Stimulated activated CD8-positive, alpha-beta memory T cell treated with anti-CD3 and anti-CD28 coated beads, Interleukin-15, amount 100 ng/mL, for 4 hours (primary cell): Measurements from ENCODE around the gene FAAP24.
"Not testable (repeated sequence)": the region's sequence is repeated elsewhere in the genome, so short reads cannot be mapped to it uniquely, and the experiment has no call there.

Experiments
- DNase-seq, 2 donors: peaks; one replicate each; pipeline ENCODE4 v3.0.0-alpha.2; 2020; ENCODE audit warnings: low read depth in 2 of 2

FAAP24 gene

GRCh38 chr19:32998722-32999121 is 26.7 kb downstream of the FAAP24 start:
- DNase-seq: no peak

- DNase-seq: no peak
These were observed 28.5 kb downstream of the FAAP24 start for GRCh38 chr19:33000510-33000909.

GRCh38 chr19:33000910-33001309 is 28.9 kb downstream of the FAAP24 start:
- no peak for DNase-seq

GRCh38 chr19:33002126-33002865 is 30.3 kb downstream of the FAAP24 start:
- not testable (repeated sequence) for DNase-seq

- not testable (repeated sequence) for DNase-seq
These were observed 31.5 kb downstream of the FAAP24 start for GRCh38 chr19:33003424-33004024.

GRCh38 chr19:33005440-33005839 is 33.4 kb downstream of the FAAP24 start:
- DNase-seq: no peak

- DNase-seq: no peak
These were observed 36.7 kb downstream of the FAAP24 start for GRCh38 chr19:33008738-33009137.

- not testable (repeated sequence) for DNase-seq
These were observed 38.8 kb downstream of the FAAP24 start for GRCh38 chr19:33010891-33011290.

GRCh38 chr19:33022472-33023116 is 50.6 kb downstream of the FAAP24 start:
- DNase-seq: no peak

- no peak for DNase-seq
These were observed 52.4 kb downstream of the FAAP24 start for GRCh38 chr19:33024398-33024797.

- not testable (repeated sequence) for DNase-seq
These were observed 53.6 kb downstream of the FAAP24 start for GRCh38 chr19:33025468-33026238.

GRCh38 chr19:33026602-33027001 is 54.6 kb downstream of the FAAP24 start:
- DNase-seq: not testable (repeated sequence)
